GM23248 (cell line): ENCODE results near the gene KCNH4. TPM values are rescaled to one million over a fixed set of nuclear protein-coding genes. Genes with fewer than 3 reads are reported as not detected.
"Not testable (repeated sequence)": the region's sequence is repeated elsewhere in the genome, so short reads cannot be mapped to it uniquely, and the experiment has no call there.

Source experiments
- DNase-seq: peaks from one replicate; pipeline ENCODE4 v3.0.0-alpha.2; 2015
- H2AFZ ChIP-seq: fragments of 200-600 bp; sonication (generic); 2 replicates; pipeline ENCODE4 v1.6.1; 2016; ENCODE audit warnings: antibody characterized with exemption
- H3F3A ChIP-seq: fragments of 200-600 bp; sonication (generic); 2 replicates; pipeline ENCODE4 v1.6.1; 2016; ENCODE audit warnings: mild to moderate bottlenecking, antibody characterized with exemption, mixed run types; ENCODE audit not compliant: insufficient read depth
- H3K27ac ChIP-seq: fragments of 200-600 bp; sonication (generic); 2 replicates; pipeline ENCODE4 v1.5.1; 2016; ENCODE audit warnings: mild to moderate bottlenecking
- H3K27me3 ChIP-seq: fragments of 200-600 bp; sonication (generic); replicated peaks from 2 replicates; pipeline ENCODE4 v1.6.1; 2016; ENCODE audit warnings: mild to moderate bottlenecking; ENCODE audit not compliant: insufficient read depth
- H3K36me3 ChIP-seq: fragments of 200-600 bp; sonication (generic); 2 replicates; pipeline ENCODE4 v1.6.1; 2016; ENCODE audit warnings: low read depth, mild to moderate bottlenecking
- H3K4me1 ChIP-seq: fragments of 200-600 bp; sonication (generic); 2 replicates; pipeline ENCODE4 v1.6.1; 2016; ENCODE audit warnings: mild to moderate bottlenecking; ENCODE audit not compliant: insufficient read depth
- H3K4me2 ChIP-seq: fragments of 200-600 bp; sonication (generic); one replicate; pipeline ENCODE4 v1.6.1; 2016; ENCODE audit warnings: mild to moderate bottlenecking; ENCODE audit not compliant: unreplicated experiment
- H3K4me3 ChIP-seq: fragments of 200-600 bp; sonication (generic); 2 replicates; pipeline ENCODE4 v1.5.1; 2016; ENCODE audit warnings: mild to moderate bottlenecking
- H3K79me2 ChIP-seq: fragments of 200-600 bp; sonication (generic); 2 replicates; pipeline ENCODE4 v1.6.1; 2016; ENCODE audit warnings: mild to moderate bottlenecking; ENCODE audit not compliant: insufficient read depth
- H3K9ac ChIP-seq: fragments of 200-600 bp; sonication (generic); 2 replicates; pipeline ENCODE4 v1.6.1; 2016; ENCODE audit warnings: mild to moderate bottlenecking
- H3K9me2 ChIP-seq: fragments of 200-600 bp; sonication (generic); 2 replicates; pipeline ENCODE4 v1.6.1; 2016; ENCODE audit warnings: mixed run types, mild to moderate bottlenecking, moderate library complexity; ENCODE audit not compliant: insufficient read depth
- H3K9me3 ChIP-seq: fragments of 200-600 bp; sonication (generic); one replicate; pipeline ENCODE4 v1.6.1; 2017; ENCODE audit warnings: low read depth
- H4K20me1 ChIP-seq: fragments of 200-600 bp; sonication (generic); 2 replicates; pipeline ENCODE4 v1.6.0; 2016; ENCODE audit not compliant: insufficient read depth
- EZH2 ChIP-seq: fragments of 200-600 bp; sonication (generic); IDR thresholded peaks from 2 replicates; pipeline ENCODE4 v1.6.1; 2018; ENCODE audit warnings: antibody characterized with exemption, mild to moderate bottlenecking; ENCODE audit not compliant: insufficient read depth, poor library complexity, severe bottlenecking
- EZH2phosphoT487 ChIP-seq: fragments of 200-600 bp; sonication (generic); IDR thresholded peaks from 2 replicates; pipeline ENCODE4 v1.6.1; 2018; ENCODE audit warnings: antibody characterized with exemption, moderate library complexity, mild to moderate bottlenecking, low read depth; ENCODE audit not compliant: insufficient read depth
- WGBS, 2 experiments: methylation state at CpG; one replicate each; pipeline ENCODE4 v1.1.6; 2015 to 2017; ENCODE audit warnings: low lambda C conversion rate in 2 of 2, low coverage in 1 of 2; ENCODE audit errors: missing lambda C conversion rate in 2 of 2; 5-methylcytosine and 5-hydroxymethylcytosine counted together
- in situ Hi-C: fragments of 300-500 bp; cut with MboI; formaldehyde crosslinking; loops from 2 replicates; pipeline ENCODE4 v1.15.0; 2020
- polyA plus RNA-seq: library from polyadenylated mRNA; unstranded; fragments of >200 nt; fragmentation: Nextera tagmentation; extraction: Ambion mirVana; gene quantifications from 2 replicates; pipeline ENCODE4 v1.2.1, GENCODE V29; 2016
- total RNA-seq: library from RNA; depleted of rRNA; stranded (reverse); fragments of >200 nt; shearing (Covaris generic); gene quantifications from 2 replicates; pipeline ENCODE4 v1.2.3, GENCODE V29; 2014

KCNH4 gene
- total and polyA plus RNA-seq, 2 experiments from 2014 or later, result not detected

DNA sequence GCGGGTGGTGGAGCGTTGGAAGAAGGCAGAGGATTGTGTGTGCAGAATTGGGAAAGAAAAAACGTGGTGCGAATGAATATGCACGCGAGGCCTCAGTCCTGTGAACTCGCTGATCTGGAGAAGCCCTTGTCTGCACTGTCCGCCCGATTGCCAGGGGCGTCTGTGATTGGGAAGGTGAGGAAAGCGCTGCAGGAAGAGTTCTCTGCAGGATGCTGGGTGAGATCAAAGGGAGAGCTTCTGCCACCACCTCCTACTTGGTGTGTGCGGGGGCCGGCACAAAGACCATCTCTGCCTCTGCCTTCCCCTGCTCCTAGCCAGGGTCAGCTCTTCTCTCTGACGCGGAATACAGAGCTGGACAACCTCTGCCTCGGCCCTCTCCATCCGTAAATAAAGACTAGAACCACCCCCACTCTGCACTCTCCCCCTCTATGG is 25.3 kb downstream of the KCNH4 start:
- Histone ChIP-seq H3K9ac (peak overlapping the region; percentile 83), H3K4me3 (peak overlapping the region; percentile 78), H3F3A (no peaks in the 10 kb centered on the region), H3K4me2 (peak overlapping the region; percentile 70), H3K9me2 (no peaks in the 10 kb centered on the region), H3K27me3 (no peaks in the 10 kb centered on the region), H2AFZ (peak overlapping the region; percentile 94), H3K4me1 (0 out of 2 replicates have a peak, but pooled peaks cover 11% of the 10 kb centered on the region), H3K9me3 (no peaks in the 10 kb centered on the region), H3K36me3 (no peaks in the 10 kb centered on the region), H4K20me1 (no peaks in the 10 kb centered on the region), H3K27ac (peak overlapping the region; percentile 41; the same call in 1 of the 2 replicates), H3K79me2 (peaks cover 42% of the 10 kb centered on the region)
- TF ChIP-seq EZH2 (no peak), EZH2phosphoT487 (no peak)
- in situ Hi-C loops, result no loop called here
- 22 to 24% methylated on average over 17 of the region's 17 CpGs for WGBS, 2 experiments
- peak; percentile 65 for DNase-seq

- DNase-seq, result peak; percentile 57
- H3K9me3 ChIP-seq, result no peaks in the 10 kb centered on the region
- no peaks in the 10 kb centered on the region for H3F3A ChIP-seq
- 0 out of 2 replicates have a peak, but pooled peaks cover 11% of the 10 kb centered on the region for H3K4me1 ChIP-seq
- 0 out of 2 replicates have a peak, but pooled peaks cover under 1% of the 10 kb centered on the region for H4K20me1 ChIP-seq
- H3K79me2 ChIP-seq, result peaks cover 57% of the 10 kb centered on the region
- H3K27ac ChIP-seq, result peak overlapping the region; percentile 52
- in situ Hi-C loops, result no loop called here
- peak overlapping the region; percentile 68 for H2AFZ ChIP-seq
- H3K27me3 ChIP-seq, result no peaks in the 10 kb centered on the region
- 6 to 9% methylated on average over 15 of the region's 15 CpGs for WGBS, 2 experiments
- peak overlapping the region; percentile 92 for H3K4me3 ChIP-seq
- H3K9me2 ChIP-seq, result no peaks in the 10 kb centered on the region
- H3K9ac ChIP-seq, result peak overlapping the region; percentile 96
- TF ChIP-seq EZH2, result no peak
- TF ChIP-seq EZH2phosphoT487, result no peak
- H3K36me3 ChIP-seq, result no peaks in the 10 kb centered on the region
- peak overlapping the region; percentile 89 for H3K4me2 ChIP-seq
Measured at GRCh38 chr17:42153919-42154742, 26.8 kb downstream of the KCNH4 start.

DNA sequence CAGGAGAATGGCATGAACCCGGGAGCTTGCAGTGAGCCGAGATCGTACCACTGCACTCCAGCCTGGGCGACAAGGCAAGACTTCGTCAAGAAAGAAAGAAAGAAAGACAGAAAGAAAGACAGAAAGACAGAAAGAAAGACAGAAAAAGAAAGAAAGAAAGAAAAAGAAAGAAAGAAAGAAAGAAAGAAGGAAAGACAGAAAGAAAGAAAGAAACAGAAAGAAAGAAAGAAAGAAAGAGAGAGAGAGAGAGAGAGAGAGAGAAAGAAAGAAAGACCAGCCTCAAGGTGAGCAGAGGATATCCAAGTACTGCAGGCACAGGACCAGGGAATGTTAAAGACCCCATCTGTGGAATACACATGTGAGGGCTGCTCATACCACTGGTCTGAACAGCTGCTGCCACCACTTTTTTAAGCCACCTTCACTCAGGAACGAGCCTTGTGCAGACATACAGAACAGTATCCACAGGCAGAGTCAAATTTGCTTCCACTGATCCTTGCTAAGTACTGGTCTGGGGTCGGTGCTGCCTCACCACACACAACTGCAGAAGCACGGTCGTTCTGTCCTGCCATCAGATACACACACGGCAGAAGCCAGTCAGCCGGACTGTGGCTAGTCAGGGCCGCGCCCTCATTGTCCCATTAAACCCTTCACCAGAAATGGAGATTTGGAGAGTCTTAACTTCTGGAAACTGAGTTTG is 33.9 kb downstream of the KCNH4 start:
- H3K4me3 ChIP-seq, result no peak overlapping the region
- TF ChIP-seq EZH2 (no peak), EZH2phosphoT487 (no peak)
- no peak overlapping the region for H3K27ac ChIP-seq
- H3K36me3 ChIP-seq, result 0 out of 2 replicates have a peak, but pooled peaks cover 4% of the 10 kb centered on the region
- H3K4me1 ChIP-seq, result peaks cover 16% of the 10 kb centered on the region
- H3K9me2 ChIP-seq, result no peaks in the 10 kb centered on the region
- H4K20me1 ChIP-seq, result 0 out of 2 replicates have a peak, but pooled peaks cover 7% of the 10 kb centered on the region
- in situ Hi-C loops, result no loop called here
- H3K9me3 ChIP-seq, result no peaks in the 10 kb centered on the region
- H3K79me2 ChIP-seq, result peaks cover 89% of the 10 kb centered on the region
- no peak overlapping the region for H3K9ac ChIP-seq
- H3K4me2 ChIP-seq, result no peak overlapping the region
- H3K27me3 ChIP-seq, result no peaks in the 10 kb centered on the region
- no peak for DNase-seq
- 81 to 85% methylated on average over 13 of the region's 13 CpGs for WGBS, 2 experiments
- H3F3A ChIP-seq, result peaks cover 18% of the 10 kb centered on the region
- no peak overlapping the region for H2AFZ ChIP-seq

- H3K4me1 ChIP-seq, result peaks cover 31% of the 10 kb centered on the region
- in situ Hi-C loops, H2AFZ ChIP-seq, H3K9me2 ChIP-seq, H3K4me3 ChIP-seq, H3K9me3 ChIP-seq, H3K9ac ChIP-seq, H3K36me3 ChIP-seq, H3K27me3 ChIP-seq: not testable (repeated sequence)
- peaks cover 86% of the 10 kb centered on the region for H3K79me2 ChIP-seq
- DNase-seq, result peak; percentile 23
- WGBS, 2 experiments, result 84 to 89% methylated on average over 4 of the region's 4 CpGs
- H3K27ac ChIP-seq, result peak overlapping the region; percentile 75
- peaks cover 13% of the 10 kb centered on the region; the same call in 1 of the 2 replicates for H4K20me1 ChIP-seq
- H3K4me2 ChIP-seq, result peak overlapping the region; percentile 67
- peaks cover 38% of the 10 kb centered on the region for H3F3A ChIP-seq
Measured at GRCh38 chr17:42143138-42143537, 37.8 kb downstream of the KCNH4 start.
